ENCODE data around the gene CD59. TPM values are rescaled to one million over a fixed set of nuclear protein-coding genes. Genes with fewer than 3 reads are reported as not detected.
"Not testable (repeated sequence)": the region's sequence is repeated elsewhere in the genome, so short reads cannot be mapped to it uniquely, and the experiment has no call there.

CD59 gene
- total RNA-seq, 1 donor from 2014 or later = 789 TPM

DNA sequence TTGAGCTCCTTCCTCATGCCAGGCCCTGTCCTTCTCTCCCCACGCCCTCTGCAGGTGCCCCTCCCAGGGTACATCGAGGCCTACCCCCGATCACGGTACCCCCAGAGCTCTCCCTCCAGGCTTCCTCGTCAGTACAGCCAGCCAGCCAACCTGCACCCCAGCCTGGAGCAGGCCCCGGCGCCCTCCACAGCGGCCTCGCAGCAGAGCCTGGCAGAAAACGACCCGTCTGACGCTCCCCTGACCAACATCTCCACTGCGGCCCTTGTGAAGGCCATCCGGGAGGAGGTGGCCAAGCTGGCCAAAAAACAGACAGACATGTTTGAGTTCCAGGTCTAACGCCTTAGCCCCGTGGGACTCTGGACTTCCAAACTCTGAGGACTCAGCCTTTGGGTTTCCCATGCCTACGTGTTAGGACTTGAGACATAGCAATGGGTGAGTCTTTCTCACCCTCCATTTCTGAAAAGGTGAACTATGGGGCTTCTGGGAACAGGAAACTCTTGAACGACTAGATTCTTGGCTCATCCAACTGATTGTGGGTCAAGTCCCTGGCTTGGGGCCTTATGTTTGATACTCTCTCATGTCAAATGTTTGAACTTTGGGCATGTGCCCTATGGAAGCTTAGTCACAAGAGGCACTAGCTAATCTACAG, 68.3 kb downstream of the CD59 start:
- intact Hi-C loops (cut with micrococcal nuclease) = no loop called here
- no peaks in the 10 kb centered on the region for H3K9me3 ChIP-seq (replicated peaks)
- no peak overlapping the region for H3K4me3 ChIP-seq
- H3K36me3 ChIP-seq = no peaks in the 10 kb centered on the region
- no peak for TF ChIP-seq CTCF (IDR thresholded peaks at IDR 0.05; ENCODE audit: borderline replicate concordance)
- no peaks in the 10 kb centered on the region for H3K27me3 ChIP-seq (ENCODE audit: low read depth)
- H3K4me1 ChIP-seq = no peaks in the 10 kb centered on the region
- DNase-seq = no peak
- H3K27ac ChIP-seq (replicated peaks) = no peak overlapping the region

DNA sequence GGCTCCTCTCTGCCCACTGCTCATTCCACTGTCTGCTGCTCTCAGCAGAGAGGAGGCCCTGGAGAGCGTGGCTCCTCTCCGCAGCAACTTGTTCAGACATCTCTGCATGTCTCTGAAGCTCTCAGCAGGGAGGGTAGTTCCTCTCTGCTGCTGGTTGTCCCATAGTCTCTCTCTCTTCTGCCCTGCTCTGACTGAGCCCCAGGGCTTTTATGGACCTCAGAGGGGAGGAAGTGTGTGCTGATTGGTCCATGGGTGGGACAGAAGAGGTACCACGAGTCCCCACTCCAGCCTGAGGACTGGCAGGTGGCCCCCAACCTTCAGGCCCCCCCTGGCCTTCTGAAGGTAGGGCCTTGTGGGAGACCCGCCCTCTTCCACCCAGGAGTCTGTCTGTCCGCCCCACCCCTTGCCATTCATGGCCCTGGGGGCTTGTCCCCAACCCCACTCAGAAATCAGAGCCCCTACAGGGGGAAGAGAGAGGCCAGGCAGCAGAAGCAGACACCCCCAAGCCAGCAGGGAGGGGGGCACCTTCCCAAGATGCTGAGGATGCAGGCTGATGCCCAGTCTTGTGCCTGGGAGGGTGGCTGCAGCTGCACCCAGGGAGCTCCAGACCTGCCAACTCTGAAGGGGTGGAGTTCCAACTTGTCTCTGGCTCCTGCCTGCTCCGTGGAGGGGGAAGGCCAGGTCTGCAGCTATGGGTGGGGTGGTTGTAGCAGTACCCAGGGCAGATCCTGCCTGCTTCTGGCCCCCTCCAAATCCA, 70.7 kb downstream of the CD59 start:
- H3K27me3 ChIP-seq (ENCODE audit: low read depth) = no peaks in the 10 kb centered on the region
- no peak overlapping the region for H3K27ac ChIP-seq (replicated peaks)
- intact Hi-C loops (cut with micrococcal nuclease) = no loop called here
- TF ChIP-seq CTCF (IDR thresholded peaks at IDR 0.05; ENCODE audit: borderline replicate concordance) = no peak
- no peaks in the 10 kb centered on the region for H3K36me3 ChIP-seq
- DNase-seq = no peak
- H3K4me1 ChIP-seq = no peaks in the 10 kb centered on the region
- no peak overlapping the region for H3K4me3 ChIP-seq
- no peaks in the 10 kb centered on the region for H3K9me3 ChIP-seq (replicated peaks)

DNA sequence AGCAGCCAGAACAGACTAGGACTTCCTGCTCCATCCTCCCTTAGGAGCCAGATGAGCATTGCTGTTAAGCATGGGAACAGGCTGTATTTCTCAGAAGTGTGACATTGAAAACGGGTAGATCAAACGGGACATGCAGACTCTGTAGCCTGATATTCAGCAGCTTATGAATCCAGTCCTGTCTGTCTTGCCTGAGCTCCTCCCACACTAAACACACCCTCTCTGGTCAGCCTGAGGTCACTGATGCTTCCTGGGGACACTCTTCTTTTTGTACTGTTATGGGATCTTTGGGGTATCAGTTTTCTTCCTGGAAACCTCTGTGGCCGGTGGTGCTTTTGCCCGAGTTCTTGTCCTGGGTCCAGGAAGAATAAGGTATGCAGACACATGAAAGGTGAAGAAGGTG, 71.4 kb downstream of the CD59 start:
- Histone ChIP-seq H3K36me3 (no peaks in the 10 kb centered on the region), H3K27ac (replicated peaks) (no peak overlapping the region), H3K9me3 (replicated peaks) (no peaks in the 10 kb centered on the region), H3K27me3 (ENCODE audit: low read depth) (no peaks in the 10 kb centered on the region), H3K4me3 (no peak overlapping the region), H3K4me1 (no peaks in the 10 kb centered on the region)
- TF ChIP-seq CTCF (IDR thresholded peaks at IDR 0.05; ENCODE audit: borderline replicate concordance) = no peak
- no peak for DNase-seq
- intact Hi-C loops (cut with micrococcal nuclease) = no loop called here

- no peaks in the 10 kb centered on the region for H3K4me1 ChIP-seq
- no peaks in the 10 kb centered on the region for H3K36me3 ChIP-seq
- no peaks in the 10 kb centered on the region for H3K27me3 ChIP-seq (ENCODE audit: low read depth)
- no peaks in the 10 kb centered on the region for H3K9me3 ChIP-seq (replicated peaks)
- DNase-seq = no peak
- no peak for TF ChIP-seq CTCF (IDR thresholded peaks at IDR 0.05; ENCODE audit: borderline replicate concordance)
- intact Hi-C loops (cut with micrococcal nuclease) = no loop called here
- no peak overlapping the region for H3K4me3 ChIP-seq
- H3K27ac ChIP-seq (replicated peaks) = no peak overlapping the region
Measured at GRCh38 chr11:33664166-33664565, 72.1 kb downstream of the CD59 start.

GRCh38 chr11:33663121-33663520, 73.1 kb downstream of the CD59 start:
- H3K4me1 ChIP-seq = no peaks in the 10 kb centered on the region
- H3K36me3 ChIP-seq = no peaks in the 10 kb centered on the region
- no peak overlapping the region for H3K27ac ChIP-seq (replicated peaks)
- no peaks in the 10 kb centered on the region for H3K9me3 ChIP-seq (replicated peaks)
- TF ChIP-seq CTCF (IDR thresholded peaks at IDR 0.05; ENCODE audit: borderline replicate concordance) = no peak
- no peaks in the 10 kb centered on the region for H3K27me3 ChIP-seq (ENCODE audit: low read depth)
- DNase-seq = no peak
- intact Hi-C loops (cut with micrococcal nuclease) = no loop called here
- no peak overlapping the region for H3K4me3 ChIP-seq

DNA sequence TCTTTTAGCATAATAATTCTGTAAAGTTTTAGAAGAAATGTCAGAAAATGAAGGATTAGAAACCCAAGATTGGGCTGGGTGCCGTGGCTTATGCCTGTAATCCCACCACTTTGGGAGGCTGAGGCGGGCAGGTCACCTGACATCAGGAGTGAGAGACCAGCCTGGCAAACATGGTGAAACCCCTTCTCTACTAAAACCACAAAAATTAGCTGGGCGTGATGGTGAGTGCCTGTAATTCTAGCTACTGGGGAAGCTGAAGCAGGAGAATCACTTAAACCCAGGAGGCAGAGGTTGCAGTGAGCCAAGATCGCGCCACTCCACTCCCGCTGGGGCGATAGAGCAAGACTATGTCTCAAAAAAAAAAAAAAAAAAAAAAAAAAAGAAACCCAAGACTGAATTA, 74.7 kb downstream of the CD59 start:
- H3K27me3 ChIP-seq (ENCODE audit: low read depth); H3K4me1 ChIP-seq; DNase-seq; intact Hi-C loops (cut with micrococcal nuclease); H3K36me3 ChIP-seq; H3K4me3 ChIP-seq; H3K9me3 ChIP-seq (replicated peaks); H3K27ac ChIP-seq (replicated peaks): not testable (repeated sequence)

All from left ventricle myocardium inferior (tissue), 1 donor.